Right atrium auricular region (tissue), 2 donors: ENCODE data around the gene SIL1. TPM values are rescaled to one million over a fixed set of nuclear protein-coding genes. Genes with fewer than 3 reads are reported as not detected.

Experiments
- DNase-seq: peaks from one replicate; pipeline ENCODE4 v3.0.0-alpha.2; 2019; ENCODE audit warnings: low spot score
- H3K27ac ChIP-seq, 2 donors: fragments of 200-600 bp; sonication (generic); 1 replicate in 1 of 2; 2 replicates in 1 of 2; pipeline ENCODE4 v1.5.1; 2016 to 2019
- H3K27me3 ChIP-seq, 2 donors: fragments of 200-600 bp; sonication (generic); one replicate each; pipeline versions ENCODE4 v1.5.1 to v1.6.0; 2017 to 2019
- H3K36me3 ChIP-seq: fragments of 200-600 bp; sonication (generic); one replicate; pipeline ENCODE4 v1.5.1; 2016
- H3K4me1 ChIP-seq, 2 donors: fragments of 200-600 bp; sonication (generic); one replicate each; pipeline versions ENCODE4 v1.5.1 to v1.6.0; 2017 to 2019
- H3K4me3 ChIP-seq, 2 donors: fragments of 200-600 bp; sonication (generic); 1 replicate in 1 of 2; 2 replicates in 1 of 2; pipeline ENCODE4 v1.5.1; 2017 to 2019; ENCODE audit warnings: mild to moderate bottlenecking in 1 of 2, moderate library complexity in 1 of 2
- H3K9me3 ChIP-seq, 2 donors: fragments of 200-600 bp; sonication (generic); one replicate each; pipeline ENCODE4 v1.5.1; 2019
- CTCF ChIP-seq, 2 donors: fragments of 200-600 bp; sonication (generic); IDR thresholded peaks; one replicate each; pipeline ENCODE4 v1.5.1; 2019; ENCODE audit warnings: antibody characterized with exemption in 2 of 2
- total RNA-seq, 2 donors: library from RNA; depleted of rRNA; stranded (reverse); fragments of >200 nt; gene quantifications; one replicate each; pipeline ENCODE4 v1.1.0, GENCODE V29; 2016

Gene SIL1
- total RNA-seq, 2 donors from 2014 or later: 32.7 to 41.3 TPM

- TF ChIP-seq CTCF (IDR thresholded peaks at IDR 0.05): no peak
- peaks cover 69% of the 10 kb centered on the region for H3K36me3 ChIP-seq
- H3K9me3 ChIP-seq: no peaks in the 10 kb centered on the region
- no peak overlapping the region for H3K4me3 ChIP-seq
- peak; percentile 77 for DNase-seq
- no peaks in the 10 kb centered on the region for H3K27me3 ChIP-seq
- H3K27ac ChIP-seq: peak overlapping the region; percentile 78 to 81
- peaks cover 0 to 41% of the 10 kb centered on the region in 2 donors for H3K4me1 ChIP-seq
These were observed 270.2 kb downstream of the SIL1 start for GRCh38 chr5:138927979-138928378.

GRCh38 chr5:138927544-138927943 is 270.6 kb downstream of the SIL1 start:
- Histone ChIP-seq H3K9me3 (no peaks in the 10 kb centered on the region), H3K27ac (peak overlapping the region; percentile 78 to 81), H3K27me3 (no peaks in the 10 kb centered on the region), H3K36me3 (peaks cover 65% of the 10 kb centered on the region), H3K4me3 (no peak overlapping the region), H3K4me1 (peaks cover 0 to 41% of the 10 kb centered on the region in 2 donors)
- no peak for DNase-seq
- no peak for TF ChIP-seq CTCF (IDR thresholded peaks at IDR 0.05)

- no peaks in the 10 kb centered on the region for H3K27me3 ChIP-seq
- peak; percentile 56 for DNase-seq
- peak overlapping the region; percentile 78 to 81 for H3K27ac ChIP-seq
- no peak overlapping the region for H3K4me3 ChIP-seq
- peaks cover 58% of the 10 kb centered on the region for H3K36me3 ChIP-seq
- peaks cover 0 to 41% of the 10 kb centered on the region in 2 donors for H3K4me1 ChIP-seq
- no peak for TF ChIP-seq CTCF (IDR thresholded peaks at IDR 0.05)
- H3K9me3 ChIP-seq: no peaks in the 10 kb centered on the region
These were observed 271.3 kb downstream of the SIL1 start for GRCh38 chr5:138926688-138927448.

- no peak for TF ChIP-seq CTCF (IDR thresholded peaks at IDR 0.05)
- Histone ChIP-seq H3K36me3 (peaks cover 52% of the 10 kb centered on the region), H3K27me3 (no peaks in the 10 kb centered on the region), H3K9me3 (no peaks in the 10 kb centered on the region), H3K4me3 (no peak overlapping the region), H3K4me1 (peaks cover 0 to 41% of the 10 kb centered on the region in 2 donors), H3K27ac (peak overlapping the region; percentile 78 to 81)
- DNase-seq: no peak
These were observed 271.9 kb downstream of the SIL1 start for GRCh38 chr5:138926257-138926656.

- DNase-seq: no peak
- Histone ChIP-seq H3K9me3 (no peaks in the 10 kb centered on the region), H3K27me3 (no peaks in the 10 kb centered on the region), H3K4me3 (no peak overlapping the region), H3K36me3 (peaks cover 41% of the 10 kb centered on the region), H3K27ac (no peak overlapping the region), H3K4me1 (peaks cover 0 to 40% of the 10 kb centered on the region in 2 donors)
- no peak for TF ChIP-seq CTCF (IDR thresholded peaks at IDR 0.05)
These were observed 273.0 kb downstream of the SIL1 start for GRCh38 chr5:138925090-138925635.
